Activated CD8-positive, alpha-beta T cell treated with anti-CD3 and anti-CD28 coated beads, Interleukin-2, amount 10 ng/mL, durations not matched to agents 7 days and 5 days (primary cell): ENCODE data around the gene PODNL1. TPM values are rescaled to one million over a fixed set of nuclear protein-coding genes. Genes with fewer than 3 reads are reported as not detected.

Experiments used
- total RNA-seq, 2 experiments: library from RNA; stranded (reverse); gene quantifications; one replicate each; pipeline ENCODE4 v1.2.3, GENCODE V29; 2021

PODNL1 gene
- total RNA-seq, 2 experiments from 2014 or later = 0.11 to 1.3 TPM

Other genes starting within 250 kb of the PODNL1 start
- 10 to 100 TPM; 47.8 to 50.6 TPM for gene MRI1, start 173.9 kb downstream of the PODNL1 start, total RNA-seq
- gene C19orf53, start 164.0 kb downstream of the PODNL1 start, total RNA-seq = 100 to 1,000 TPM; 112 to 114 TPM
- 1 to 10 TPM; 8.4 to 9.5 TPM for gene ZSWIM4, start 143.0 kb downstream of the PODNL1 start, total RNA-seq
- under 1 TPM; 0.60 to 0.90 TPM for gene NANOS3, start 61.3 kb downstream of the PODNL1 start, total RNA-seq
- 1 to 10 TPM; 4.2 to 5.0 TPM for gene BRME1, start 32.3 kb downstream of the PODNL1 start, total RNA-seq
- 10 to 100 TPM; 27.8 to 28.9 TPM for gene CC2D1A, start 32.2 kb downstream of the PODNL1 start, total RNA-seq
- gene DCAF15, start 14.1 kb upstream of the PODNL1 start, total RNA-seq = 100 to 1,000 TPM in 1 of 2 experiments, 10 to 100 TPM in 1; 90.1 to 104 TPM
- 10 to 100 TPM; 15.9 to 17.7 TPM for gene RFX1, start 67.9 kb upstream of the PODNL1 start, total RNA-seq
- not detected for gene RLN3, start 89.7 kb upstream of the PODNL1 start, total RNA-seq
- gene IL27RA, start 93.3 kb upstream of the PODNL1 start, total RNA-seq = 10 to 100 TPM; 39.7 to 39.8 TPM
- not detected for gene PALM3, start 123.7 kb upstream of the PODNL1 start, total RNA-seq
- 1 to 10 TPM; 1.0 to 1.1 TPM for gene MISP3, start 134.4 kb upstream of the PODNL1 start, total RNA-seq
- gene C19orf67, start 147.4 kb upstream of the PODNL1 start, total RNA-seq = not detected
- gene SAMD1, start 152.3 kb upstream of the PODNL1 start, total RNA-seq = 10 to 100 TPM; 72.0 to 76.1 TPM
- gene PRKACA, start 179.3 kb upstream of the PODNL1 start, total RNA-seq = 10 to 100 TPM; 69.2 to 72.4 TPM
- gene ASF1B, start 198.2 kb upstream of the PODNL1 start, total RNA-seq = 100 to 1,000 TPM; 131 TPM